Stimulated activated naive CD4-positive, alpha-beta T cell treated with Interleukin-2 at 50 U/mL for 16 hours (primary cell): ENCODE measurements around the gene SYT9.
"Not testable (repeated sequence)": the region's sequence is repeated elsewhere in the genome, so short reads cannot be mapped to it uniquely, and the experiment has no call there.

Source experiments
- DNase-seq: peaks from one replicate; lab custom pipeline; 2025; lab: John Stamatoyannopoulos, UW

The SYT9 gene

DNA sequence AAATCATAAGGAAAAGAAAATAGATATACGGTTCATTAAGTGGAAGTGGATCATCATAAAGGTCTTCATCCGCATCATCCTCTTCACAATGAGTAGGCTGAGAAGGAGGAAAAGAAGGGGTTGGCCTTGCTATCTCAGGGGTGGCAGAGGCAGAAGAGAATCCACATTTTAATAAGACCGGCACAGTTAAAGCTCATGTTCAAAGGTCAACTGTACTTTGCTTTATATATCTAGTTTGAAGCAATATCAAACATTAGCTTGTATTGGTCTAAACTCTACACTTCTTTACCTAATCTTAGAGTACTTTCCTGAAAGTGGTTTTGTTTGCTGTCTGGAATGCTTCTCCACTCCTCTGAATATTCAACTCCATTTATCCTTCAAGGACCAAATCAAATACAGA, 256.4 kb downstream of the SYT9 start:
- DNase-seq, result no peak

GRCh38 chr11:7509966-7510365, 258.3 kb downstream of the SYT9 start:
- no peak for DNase-seq

GRCh38 chr11:7511401-7511800, 259.7 kb downstream of the SYT9 start:
- DNase-seq, result no peak

GRCh38 chr11:7512525-7513233, 261.0 kb downstream of the SYT9 start:
- no peak for DNase-seq

- peak; percentile 72 for DNase-seq
These were observed 261.8 kb downstream of the SYT9 start, which contains the start of gene PPFIBP2 for GRCh38 chr11:7513234-7514098. Gene PPFIBP2, plus strand, starts transcription at chr11:7513999. Its CDS starts 35,477 bp downstream, at chr11:7549476.

DNA sequence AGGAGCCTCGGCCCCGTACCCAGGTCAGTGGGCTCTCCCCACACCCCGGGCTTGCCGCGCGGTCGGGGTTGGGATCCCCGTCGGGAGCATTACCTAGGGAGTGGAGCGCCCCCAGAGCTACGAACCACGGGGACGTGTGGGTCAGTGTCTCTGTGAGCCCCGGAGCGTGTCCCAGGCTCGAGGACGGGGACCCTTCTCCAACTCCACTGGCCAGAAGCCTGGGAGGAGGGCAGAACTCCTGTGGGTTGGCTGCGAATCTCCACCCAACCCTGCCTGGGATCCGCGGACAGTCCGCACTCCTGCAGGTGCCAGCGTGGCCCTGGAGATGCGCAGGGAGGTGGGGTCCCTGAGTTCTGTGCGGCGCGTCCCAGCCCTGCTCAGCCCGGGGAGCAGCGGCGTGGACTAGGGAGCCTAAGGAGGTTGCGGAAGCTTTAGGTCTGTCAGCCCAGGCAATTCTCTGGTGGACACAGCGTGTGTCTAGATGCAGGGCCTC, 262.4 kb downstream of the SYT9 start:
- DNase-seq, result no peak

DNA sequence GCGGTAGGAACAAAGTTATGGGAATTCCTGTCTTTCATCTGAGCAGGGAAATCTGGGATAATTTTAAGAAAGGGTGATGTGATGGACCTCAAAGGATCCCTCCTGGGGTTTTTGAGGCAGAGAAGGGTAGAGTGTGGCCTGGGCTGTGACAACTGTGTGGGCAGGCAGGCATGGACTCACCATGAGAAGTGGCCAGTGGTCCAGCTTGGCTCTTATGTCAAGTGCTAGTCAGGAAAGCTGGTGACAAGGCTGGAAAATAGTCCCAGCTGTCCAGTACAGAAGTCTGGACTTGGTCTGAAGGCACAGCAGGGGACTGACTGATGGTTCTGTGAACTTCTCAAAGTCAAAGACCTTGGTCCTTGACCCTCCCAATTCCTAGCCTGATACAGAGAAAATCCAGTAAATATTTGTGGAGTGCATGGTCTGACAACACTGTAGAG, 263.8 kb downstream of the SYT9 start:
- no peak for DNase-seq

- DNase-seq, result no peak
These were observed 264.8 kb downstream of the SYT9 start for GRCh38 chr11:7516475-7516874.

DNA sequence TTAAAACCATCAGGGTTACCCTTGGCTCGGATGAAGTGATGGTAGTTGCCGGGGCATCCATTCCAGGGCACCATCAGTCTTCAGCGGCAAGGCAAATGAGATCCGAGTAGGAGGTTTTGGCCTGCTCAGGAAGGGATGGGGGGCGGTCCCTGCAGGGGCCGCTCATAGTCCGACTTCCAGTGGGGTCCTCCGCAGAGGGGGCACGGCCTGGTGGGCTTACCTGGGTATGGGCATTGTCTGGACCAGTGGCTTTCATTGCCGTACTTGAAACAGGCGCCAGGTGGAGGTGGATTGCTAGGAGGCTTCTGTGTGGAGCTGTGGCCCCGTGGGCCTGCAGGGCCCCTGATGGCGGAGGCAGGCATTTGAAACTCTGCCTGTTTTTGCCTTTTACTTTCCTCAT, 266.0 kb downstream of the SYT9 start:
- DNase-seq, result not testable (repeated sequence)
